LHCN-M2 (cell line): ENCODE data around the gene PLP2. TPM values are rescaled to one million over a fixed set of nuclear protein-coding genes. Genes with fewer than 3 reads are reported as not detected.

ENCODE experiments used
- DNase-seq: peaks from one replicate; pipeline ENCODE4 v3.0.0-alpha.2; 2012; ENCODE audit warnings: low read depth
- total RNA-seq: library from RNA; depleted of rRNA; stranded (reverse); fragments of >200 nt; gene quantifications from 2 replicates; pipeline ENCODE4 v1.2.3, GENCODE V29; 2014; rRNA removed

PLP2 gene
- total RNA-seq, 1 experiment from 2014 or later = 83.5 TPM

DNA sequence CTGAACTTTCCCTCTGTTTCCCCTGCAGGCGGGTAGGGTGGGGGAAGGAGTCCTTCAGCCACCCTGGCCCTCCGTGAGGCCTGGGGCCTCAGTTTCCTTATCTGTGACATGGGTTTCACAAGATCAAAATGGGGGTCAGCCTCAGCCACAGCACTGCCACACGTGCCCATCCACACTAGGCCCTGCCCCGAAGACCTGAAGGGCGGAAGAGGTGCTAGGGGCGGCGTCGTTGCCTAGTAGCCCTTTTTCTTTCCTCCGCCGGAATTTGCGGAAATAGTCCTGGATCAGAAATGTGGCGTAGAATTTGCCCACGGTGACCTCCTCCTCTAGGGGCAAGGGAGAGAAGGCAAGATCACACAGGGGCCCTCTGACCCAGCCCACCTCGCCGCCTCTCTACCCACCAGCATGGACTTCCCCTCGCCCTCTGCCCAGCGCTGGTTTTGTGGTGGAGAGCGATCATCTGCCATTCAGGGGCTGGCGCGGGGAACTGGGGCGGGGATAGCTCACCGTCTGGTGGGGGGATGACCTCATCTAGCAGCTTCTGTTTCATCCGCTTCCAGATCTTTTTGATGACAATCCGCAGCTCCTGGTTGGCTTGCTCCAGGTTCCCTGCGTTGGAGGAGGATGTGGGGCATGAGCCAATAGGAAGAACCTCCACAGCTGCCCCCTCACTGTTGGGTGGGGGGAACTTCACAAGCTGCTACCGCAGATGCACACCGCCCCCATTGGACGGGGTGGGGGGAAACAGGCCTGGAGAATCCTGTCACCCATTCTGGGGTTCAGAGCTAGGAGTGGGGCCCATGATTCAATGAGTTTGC lies 37.9 kb downstream of the PLP2 start:
- DNase-seq = no peak

DNA sequence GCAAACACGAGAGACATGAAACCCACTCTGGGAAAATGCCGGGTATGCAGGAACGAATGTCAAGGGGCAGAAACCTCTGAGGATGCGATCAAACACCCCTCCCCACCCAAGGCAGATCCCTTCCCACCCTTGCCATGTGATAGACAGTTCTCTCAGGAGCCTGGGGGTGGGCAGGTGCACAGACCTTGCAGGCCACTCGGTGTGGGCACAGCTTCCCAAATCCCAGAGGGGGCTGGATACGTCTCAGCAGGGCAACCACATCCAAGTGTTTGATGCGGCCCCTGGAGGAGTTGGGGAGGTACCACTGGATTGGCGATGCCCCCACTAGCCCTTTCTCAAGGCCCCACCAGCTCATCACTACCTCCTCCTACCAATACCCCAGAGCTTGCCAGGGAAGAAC lies 38.7 kb downstream of the PLP2 start:
- no peak for DNase-seq

DNA sequence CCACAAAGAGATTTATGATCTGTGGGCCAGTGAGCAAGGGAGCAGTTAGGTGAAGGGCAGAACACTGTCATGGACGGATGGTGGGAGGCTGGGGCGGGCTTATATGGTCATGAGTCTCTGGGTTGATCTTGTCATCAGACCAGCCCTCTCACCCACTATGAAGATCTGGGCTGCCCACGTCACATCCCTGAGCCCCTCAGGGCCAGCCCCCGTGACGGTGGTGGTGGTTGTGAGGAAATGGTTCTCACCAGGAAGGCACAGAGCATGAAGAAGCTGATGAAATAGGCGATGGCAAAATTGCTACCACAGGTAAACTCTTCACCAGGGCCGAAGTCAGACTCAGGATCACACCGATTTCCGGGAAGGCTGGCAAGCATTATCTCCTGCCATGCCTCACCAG lies 39.4 kb downstream of the PLP2 start:
- no peak for DNase-seq

DNA sequence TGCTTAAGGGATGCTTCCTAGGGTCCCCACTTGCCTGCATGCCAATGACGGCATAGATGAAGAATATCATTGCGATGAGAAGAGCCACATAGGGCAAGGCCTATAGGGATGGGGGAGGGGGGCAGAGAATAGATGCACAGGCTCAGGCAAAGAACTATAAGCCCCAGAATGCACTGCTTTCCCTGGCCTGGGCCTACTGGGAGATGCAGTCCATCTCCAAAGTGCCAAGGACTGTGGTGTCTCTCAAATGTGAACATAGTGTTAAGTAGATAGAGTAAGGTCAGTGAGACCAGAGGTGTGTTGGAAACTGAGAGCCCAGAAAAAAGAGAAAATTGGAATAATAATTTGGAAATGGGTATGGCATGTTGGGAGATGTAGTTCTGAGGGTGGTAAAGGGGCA lies 40.5 kb downstream of the PLP2 start:
- DNase-seq = no peak

DNA sequence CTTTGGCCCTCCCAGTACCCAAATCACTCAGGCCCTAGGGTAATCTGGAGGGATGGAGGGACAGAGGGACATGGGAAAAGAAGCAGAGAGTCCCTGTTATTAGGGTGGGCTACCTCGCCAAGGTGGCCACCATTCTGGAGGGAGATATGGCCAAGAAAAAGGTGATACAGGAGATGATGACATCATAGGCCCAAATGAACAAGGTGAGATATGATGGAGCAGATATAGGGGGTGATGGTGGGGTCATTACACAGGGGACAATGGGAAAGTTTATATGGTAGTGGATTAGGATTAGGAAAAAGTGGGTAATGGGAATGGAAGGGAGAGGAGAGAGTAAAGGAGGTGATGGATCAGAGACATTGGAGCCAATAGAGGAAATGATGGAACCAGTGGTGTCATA lies 41.2 kb downstream of the PLP2 start:
- no peak for DNase-seq

DNA sequence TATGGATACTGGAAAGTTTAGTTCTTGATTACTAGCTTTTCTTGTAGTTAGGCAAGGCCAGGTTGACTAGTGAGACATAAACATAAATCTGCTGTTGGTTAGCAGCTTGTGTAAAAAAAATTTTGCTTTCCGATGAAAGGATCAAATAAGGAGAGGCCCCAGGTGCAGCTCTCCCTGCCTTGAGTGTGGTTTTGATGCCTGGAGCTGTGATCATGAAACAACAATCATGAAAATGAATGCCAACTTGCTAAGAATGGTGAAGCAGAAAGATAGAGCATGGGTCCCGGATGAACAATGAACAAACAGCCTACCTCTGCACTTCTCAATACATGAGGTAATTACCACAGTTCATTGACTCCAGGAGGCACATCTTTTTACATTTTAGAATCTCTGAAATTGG lies 42.7 kb downstream of the PLP2 start:
- no peak for DNase-seq

DNA sequence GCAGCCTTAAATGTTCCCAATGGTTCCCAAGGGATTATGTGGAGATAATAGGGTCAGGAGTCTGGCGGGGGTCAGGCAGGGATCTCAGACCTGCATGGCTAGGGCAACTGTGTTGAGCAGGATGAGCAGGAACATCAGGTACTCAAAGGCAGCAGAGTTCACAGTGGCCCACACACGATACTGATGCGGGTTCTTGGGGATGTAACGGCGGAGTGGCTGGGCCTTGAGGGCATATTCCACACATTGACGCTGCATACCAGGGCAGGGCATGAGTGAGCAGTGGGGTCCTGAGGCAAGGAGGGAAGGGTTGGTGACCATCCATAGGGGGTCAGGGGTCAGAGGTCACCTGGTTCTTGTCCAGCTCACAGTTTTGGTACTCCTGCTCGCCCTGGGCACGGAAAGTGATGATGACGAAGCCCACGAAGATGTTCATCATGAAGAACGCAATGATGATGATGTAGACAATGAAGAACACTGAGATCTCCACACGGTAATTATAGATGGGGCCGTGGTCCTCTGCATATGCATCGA lies 43.4 kb downstream of the PLP2 start:
- DNase-seq = no peak

DNA sequence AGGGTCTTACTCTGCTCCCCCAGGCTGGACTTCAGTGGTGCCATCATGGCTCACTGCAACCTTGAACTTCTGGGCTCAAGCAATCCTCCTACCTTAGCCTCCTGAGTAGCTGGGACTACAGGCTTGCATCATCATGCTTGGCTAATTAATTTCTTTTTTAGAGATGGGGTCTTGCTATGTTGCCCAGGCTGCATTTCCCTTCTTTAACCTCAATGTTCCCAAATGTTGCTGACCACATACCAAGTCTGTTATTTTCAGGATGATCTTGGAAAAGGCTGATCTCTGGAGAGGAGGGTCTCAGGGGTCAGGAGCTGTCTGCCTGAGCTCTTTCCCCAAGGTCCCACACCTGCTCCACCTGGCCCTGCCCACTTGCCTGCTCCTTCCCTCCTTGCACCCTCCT lies 48.4 kb downstream of the PLP2 start:
- no peak for DNase-seq

DNA sequence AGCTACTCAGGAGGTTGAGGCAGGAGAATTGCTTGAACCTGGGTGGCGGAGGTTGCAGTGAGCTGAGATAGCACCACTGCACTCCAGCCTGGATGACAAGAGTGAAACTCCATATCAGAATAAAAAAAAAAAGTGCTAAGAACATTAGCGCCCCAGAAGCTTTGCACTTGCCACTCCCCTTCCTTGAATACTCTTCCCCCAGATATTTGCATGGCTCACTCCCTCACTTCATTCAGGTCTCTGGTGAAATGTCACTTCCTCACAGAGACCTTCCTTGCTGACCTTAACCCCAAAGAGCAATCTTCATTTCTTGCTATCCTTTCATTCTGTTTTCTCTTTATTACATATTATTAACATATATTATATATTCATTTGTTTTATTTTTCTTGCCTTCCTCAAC lies 50.2 kb downstream of the PLP2 start:
- DNase-seq = no peak

Other genes with a start within 250 kb of the PLP2 start
- 27.8 and 40.2 TPM in 2 replicates for gene OTUD5, start 214.3 kb upstream of the PLP2 start, total RNA-seq
- gene KCND1, start 200.1 kb upstream of the PLP2 start, total RNA-seq = 0.32 and 0.69 TPM in 2 replicates
- gene GRIPAP1, start 169.6 kb upstream of the PLP2 start, total RNA-seq = 22.3 and 25.5 TPM in 2 replicates
- gene TFE3, start 128.5 kb upstream of the PLP2 start, total RNA-seq = 58.9 and 61.5 TPM in 2 replicates
- not detected in 2 replicates for gene CCDC120, start 112.9 kb upstream of the PLP2 start, total RNA-seq
- gene PRAF2, start 97.9 kb upstream of the PLP2 start, total RNA-seq = 17.5 and 18.5 TPM in 2 replicates
- gene WDR45, start 92.0 kb upstream of the PLP2 start, total RNA-seq = 44.9 and 52.1 TPM in 2 replicates
- 25.4 and 26.2 TPM in 2 replicates for gene GPKOW, start 48.2 kb upstream of the PLP2 start, total RNA-seq
- 3.8 and 4.0 TPM in 2 replicates for gene MAGIX, start 9.1 kb upstream of the PLP2 start, total RNA-seq
- 8.1 and 8.5 TPM in 2 replicates for gene PRICKLE3, start 14.5 kb downstream of the PLP2 start, total RNA-seq
- 1.4 and 2.0 TPM in 2 replicates for gene SYP, start 28.3 kb downstream of the PLP2 start, total RNA-seq
- gene CACNA1F, start 61.4 kb downstream of the PLP2 start, total RNA-seq = not detected in 2 replicates
- gene CCDC22, start 63.6 kb downstream of the PLP2 start, total RNA-seq = 11.2 and 11.8 TPM in 2 replicates
- 0.13 TPM in 1 of 2 replicates, not detected in the other for gene FOXP3, start 92.8 kb downstream of the PLP2 start, total RNA-seq
- gene PPP1R3F, start 97.9 kb downstream of the PLP2 start, total RNA-seq = 6.1 and 6.9 TPM in 2 replicates
- gene GAGE10, start 131.7 kb downstream of the PLP2 start, total RNA-seq = not detected in 2 replicates
- gene GAGE12J, start 150.1 kb downstream of the PLP2 start, total RNA-seq = not detected in 2 replicates
- not detected in 2 replicates for gene GAGE13, start 159.7 kb downstream of the PLP2 start, total RNA-seq